DND-41 (cell line): ENCODE results near the gene NAP1L5.

Experiments
- ATAC-seq: fragments of 200-7000 bp; cut with Tn5 transposase; 3 replicates; pipeline ENCODE4 v1.9.1; 2021; ENCODE audit warnings: low read depth; ENCODE audit not compliant: insufficient read depth
- DNase-seq: peaks from one replicate; pipeline ENCODE4 v3.0.0-alpha.2; 2020
- H2AFZ ChIP-seq: 2 replicates; pipeline ENCODE4 v1.6.0; 2012; ENCODE audit warnings: low read depth, low read length
- H3K27ac ChIP-seq: 2 replicates; pipeline ENCODE4 v1.5.1; 2012; ENCODE audit warnings: low read length, inconsistent platforms
- H3K27me3 ChIP-seq: fragments of 200-600 bp; sonication (generic); 2 replicates; pipeline ENCODE4 v1.6.0; 2012; ENCODE audit warnings: low read length, mild to moderate bottlenecking, inconsistent platforms; ENCODE audit not compliant: insufficient read depth, poor library complexity
- H3K36me3 ChIP-seq: 2 replicates; pipeline ENCODE4 v1.5.1; 2012; ENCODE audit warnings: low read length, inconsistent platforms; ENCODE audit not compliant: insufficient read depth
- H3K4me1 ChIP-seq: 2 replicates; pipeline ENCODE4 v1.5.1; 2012; ENCODE audit warnings: mild to moderate bottlenecking, low read length; ENCODE audit not compliant: insufficient read depth
- H3K4me2 ChIP-seq: 2 replicates; pipeline ENCODE4 v1.6.0; 2012; ENCODE audit warnings: mild to moderate bottlenecking, moderate library complexity, low read length, inconsistent platforms; ENCODE audit not compliant: insufficient read depth
- H3K4me3 ChIP-seq, 2 experiments: fragments of 200-600 bp in 1 of 2; shearing (Covaris generic) in 1 of 2; 2 replicates each; pipeline ENCODE4 v1.5.1; 2012 to 2016; ENCODE audit warnings: inconsistent platforms in 2 of 2, low read length in 2 of 2, mild to moderate bottlenecking in 2 of 2, low read depth in 1 of 2, moderate library complexity in 1 of 2
- H3K79me2 ChIP-seq: 2 replicates; pipeline ENCODE4 v1.6.0; 2012; ENCODE audit warnings: low read length, inconsistent platforms; ENCODE audit not compliant: insufficient read depth
- H3K9ac ChIP-seq: 2 replicates; pipeline ENCODE4 v1.6.0; 2012; ENCODE audit warnings: low read depth, mild to moderate bottlenecking, inconsistent platforms, low read length, moderate library complexity
- H3K9me3 ChIP-seq: 2 replicates; pipeline ENCODE4 v1.5.1; 2012; ENCODE audit warnings: low read length, moderate library complexity, mild to moderate bottlenecking, inconsistent platforms; ENCODE audit not compliant: insufficient read depth, severe bottlenecking
- H4K20me1 ChIP-seq: 2 replicates; pipeline ENCODE4 v1.6.0; 2012; ENCODE audit warnings: low read length; ENCODE audit not compliant: insufficient read depth
- EZH2 ChIP-seq: IDR thresholded peaks from 3 replicates; pipeline ENCODE4 v1.6.1; 2012; ENCODE audit warnings: borderline replicate concordance, low read depth, mild to moderate bottlenecking, moderate library complexity, low read length, inconsistent platforms; ENCODE audit not compliant: severe bottlenecking
- TF ChIP-seq, protein P1 (sequence below): IDR thresholded peaks from 2 replicates; pipeline ENCODE4 v1.5.1; 2012; ENCODE audit warnings: borderline replicate concordance, low read length, moderate library complexity, mild to moderate bottlenecking; ENCODE audit not compliant: poor library complexity, severe bottlenecking; ENCODE audit errors: extremely low read depth

The NAP1L5 gene

DNA sequence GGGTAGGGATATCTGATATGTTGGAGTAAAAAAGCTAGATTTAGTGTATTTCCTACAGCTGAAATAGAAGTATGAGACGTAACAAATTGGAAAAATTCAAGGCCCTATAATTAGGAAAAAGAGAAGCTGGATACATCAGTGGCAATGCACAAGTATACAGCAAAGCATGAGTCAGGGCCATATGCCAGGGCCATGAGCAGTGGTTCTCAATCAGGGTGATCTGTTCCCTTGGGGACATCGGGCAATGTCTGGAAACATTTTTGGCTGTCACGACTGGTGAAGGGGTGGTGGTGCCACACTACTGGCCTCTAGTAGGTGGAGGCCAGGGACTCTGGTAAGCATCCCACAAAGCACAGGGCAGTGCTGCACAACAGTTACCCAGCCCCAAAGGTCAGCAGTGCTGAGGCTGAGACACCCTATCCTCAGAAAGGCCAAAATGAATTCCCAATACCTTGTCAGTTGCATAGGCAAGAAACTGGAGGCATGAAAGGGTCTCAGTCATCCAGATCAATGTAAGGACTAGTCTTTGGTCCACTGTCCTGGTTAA is 36.8 kb upstream of the NAP1L5 start:
- Histone ChIP-seq H3K4me2 (no peak overlapping the region), H3K36me3 (peaks cover 5% of the 10 kb centered on the region; the same call in 1 of the 2 replicates), H3K4me1 (no peaks in the 10 kb centered on the region), H3K27ac (no peak overlapping the region), H3K79me2 (no peaks in the 10 kb centered on the region), H4K20me1 (no peaks in the 10 kb centered on the region), H3K27me3 (no peaks in the 10 kb centered on the region), H3K4me3 (no peak overlapping the region), H3K9me3 (no peaks in the 10 kb centered on the region), H3K9ac (no peak overlapping the region), H2AFZ (no peak overlapping the region)
- ATAC-seq = no peak
- DNase-seq = no peak
- no peak for TF ChIP-seq EZH2
- TF ChIP-seq, protein P1, sequence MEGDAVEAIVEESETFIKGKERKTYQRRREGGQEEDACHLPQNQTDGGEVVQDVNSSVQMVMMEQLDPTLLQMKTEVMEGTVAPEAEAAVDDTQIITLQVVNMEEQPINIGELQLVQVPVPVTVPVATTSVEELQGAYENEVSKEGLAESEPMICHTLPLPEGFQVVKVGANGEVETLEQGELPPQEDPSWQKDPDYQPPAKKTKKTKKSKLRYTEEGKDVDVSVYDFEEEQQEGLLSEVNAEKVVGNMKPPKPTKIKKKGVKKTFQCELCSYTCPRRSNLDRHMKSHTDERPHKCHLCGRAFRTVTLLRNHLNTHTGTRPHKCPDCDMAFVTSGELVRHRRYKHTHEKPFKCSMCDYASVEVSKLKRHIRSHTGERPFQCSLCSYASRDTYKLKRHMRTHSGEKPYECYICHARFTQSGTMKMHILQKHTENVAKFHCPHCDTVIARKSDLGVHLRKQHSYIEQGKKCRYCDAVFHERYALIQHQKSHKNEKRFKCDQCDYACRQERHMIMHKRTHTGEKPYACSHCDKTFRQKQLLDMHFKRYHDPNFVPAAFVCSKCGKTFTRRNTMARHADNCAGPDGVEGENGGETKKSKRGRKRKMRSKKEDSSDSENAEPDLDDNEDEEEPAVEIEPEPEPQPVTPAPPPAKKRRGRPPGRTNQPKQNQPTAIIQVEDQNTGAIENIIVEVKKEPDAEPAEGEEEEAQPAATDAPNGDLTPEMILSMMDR = no peak

GRCh38 chr4:88732714-88733368 is 35.2 kb upstream of the NAP1L5 start:
- Histone ChIP-seq H3K27ac (no peak overlapping the region), H2AFZ (no peak overlapping the region), H3K4me2 (no peak overlapping the region), H3K27me3 (no peaks in the 10 kb centered on the region), H3K36me3 (peaks cover 8% of the 10 kb centered on the region), H4K20me1 (no peaks in the 10 kb centered on the region), H3K79me2 (no peaks in the 10 kb centered on the region), H3K4me1 (no peaks in the 10 kb centered on the region), H3K9ac (no peak overlapping the region), H3K9me3 (no peaks in the 10 kb centered on the region), H3K4me3 (no peak overlapping the region)
- no peak for TF ChIP-seq EZH2
- TF ChIP-seq, protein P1 = no peak
- DNase-seq (no peak), ATAC-seq (no peak)

- no peak overlapping the region for H2AFZ ChIP-seq
- DNase-seq = no peak
These were observed 33.8 kb upstream of the NAP1L5 start for GRCh38 chr4:88731381-88731780.

More at GRCh38 chr4:88731381-88731780, 33.8 kb upstream of the NAP1L5 start:
- no peaks in the 10 kb centered on the region for H3K27me3 ChIP-seq
- H3K9ac ChIP-seq = no peak overlapping the region
- H3K4me2 ChIP-seq = no peak overlapping the region
- no peak for ATAC-seq
- TF ChIP-seq, protein P1 = no peak
- TF ChIP-seq EZH2 = no peak
- H3K36me3 ChIP-seq = peaks cover 20% of the 10 kb centered on the region
- H3K27ac ChIP-seq = no peak overlapping the region
- H4K20me1 ChIP-seq = no peaks in the 10 kb centered on the region
- H3K79me2 ChIP-seq = no peaks in the 10 kb centered on the region
- no peaks in the 10 kb centered on the region for H3K9me3 ChIP-seq
- no peaks in the 10 kb centered on the region for H3K4me1 ChIP-seq
- H3K4me3 ChIP-seq = no peak overlapping the region
